ENCODE data around the gene UBR7. TPM values are rescaled to one million over a fixed set of nuclear protein-coding genes. Genes with fewer than 3 reads are reported as not detected.

UBR7 gene
- total and polyA plus RNA-seq, 2 experiments from 2014 or later: 12.4 to 45.3 TPM

DNA sequence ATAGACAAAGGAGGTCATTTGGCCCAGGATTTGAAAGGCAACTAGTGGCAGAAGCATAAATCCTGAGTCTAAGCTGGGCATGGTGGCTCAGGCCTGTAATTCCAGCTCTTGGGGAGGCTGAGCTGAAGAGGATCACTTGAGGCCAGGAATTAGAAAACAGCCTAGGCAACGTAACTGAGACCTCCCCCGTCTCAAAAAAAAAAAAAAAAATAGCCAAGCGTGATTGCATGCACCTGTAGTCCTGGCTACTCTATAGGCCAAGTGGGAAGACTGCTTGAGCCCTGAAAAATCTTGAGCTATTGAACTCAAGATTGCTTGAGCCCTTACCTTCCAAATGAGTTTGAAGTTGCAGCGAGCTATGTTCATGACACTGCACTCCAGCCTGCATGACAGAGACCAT is 8.0 kb upstream of the UBR7 start:
- TF ChIP-seq NANOG (IDR thresholded peaks at IDR 0.05; ENCODE audit: borderline replicate concordance) (no peak), ZNF114 (CRISPR knock-in tag; IDR thresholded peaks at IDR 0.05) (no peak), ZNF331 (CRISPR knock-in tag; IDR thresholded peaks at IDR 0.05; ENCODE audit: low read depth) (no peak), EZH2phosphoT487 (IDR thresholded peaks at IDR 0.05; ENCODE audit: unreplicated experiment) (no peak), CREB1 (CRISPR knock-in tag; IDR thresholded peaks at IDR 0.05; ENCODE audit: low read depth) (no peak), EZH2 (IDR thresholded peaks at IDR 0.05; ENCODE audit: low read depth, unreplicated experiment) (no peak), STAT1 (IDR thresholded peaks at IDR 0.05; ENCODE audit: unreplicated experiment) (no peak), JUNB (IDR thresholded peaks at IDR 0.05; ENCODE audit: unreplicated experiment) (no peak), POLR2AphosphoS5 (IDR thresholded peaks at IDR 0.05; ENCODE audit: low read depth) (no peak)
- TF ChIP-seq, protein P1, sequence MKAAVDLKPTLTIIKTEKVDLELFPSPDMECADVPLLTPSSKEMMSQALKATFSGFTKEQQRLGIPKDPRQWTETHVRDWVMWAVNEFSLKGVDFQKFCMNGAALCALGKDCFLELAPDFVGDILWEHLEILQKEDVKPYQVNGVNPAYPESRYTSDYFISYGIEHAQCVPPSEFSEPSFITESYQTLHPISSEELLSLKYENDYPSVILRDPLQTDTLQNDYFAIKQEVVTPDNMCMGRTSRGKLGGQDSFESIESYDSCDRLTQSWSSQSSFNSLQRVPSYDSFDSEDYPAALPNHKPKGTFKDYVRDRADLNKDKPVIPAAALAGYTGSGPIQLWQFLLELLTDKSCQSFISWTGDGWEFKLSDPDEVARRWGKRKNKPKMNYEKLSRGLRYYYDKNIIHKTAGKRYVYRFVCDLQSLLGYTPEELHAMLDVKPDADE (IDR thresholded peaks at IDR 0.05): no peak
- TF ChIP-seq, protein P2, sequence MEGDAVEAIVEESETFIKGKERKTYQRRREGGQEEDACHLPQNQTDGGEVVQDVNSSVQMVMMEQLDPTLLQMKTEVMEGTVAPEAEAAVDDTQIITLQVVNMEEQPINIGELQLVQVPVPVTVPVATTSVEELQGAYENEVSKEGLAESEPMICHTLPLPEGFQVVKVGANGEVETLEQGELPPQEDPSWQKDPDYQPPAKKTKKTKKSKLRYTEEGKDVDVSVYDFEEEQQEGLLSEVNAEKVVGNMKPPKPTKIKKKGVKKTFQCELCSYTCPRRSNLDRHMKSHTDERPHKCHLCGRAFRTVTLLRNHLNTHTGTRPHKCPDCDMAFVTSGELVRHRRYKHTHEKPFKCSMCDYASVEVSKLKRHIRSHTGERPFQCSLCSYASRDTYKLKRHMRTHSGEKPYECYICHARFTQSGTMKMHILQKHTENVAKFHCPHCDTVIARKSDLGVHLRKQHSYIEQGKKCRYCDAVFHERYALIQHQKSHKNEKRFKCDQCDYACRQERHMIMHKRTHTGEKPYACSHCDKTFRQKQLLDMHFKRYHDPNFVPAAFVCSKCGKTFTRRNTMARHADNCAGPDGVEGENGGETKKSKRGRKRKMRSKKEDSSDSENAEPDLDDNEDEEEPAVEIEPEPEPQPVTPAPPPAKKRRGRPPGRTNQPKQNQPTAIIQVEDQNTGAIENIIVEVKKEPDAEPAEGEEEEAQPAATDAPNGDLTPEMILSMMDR (conservative IDR thresholded peaks at IDR 0.05; ENCODE audit: low read depth in 2 of 2): no peak
- TF ChIP-seq, protein P3, sequence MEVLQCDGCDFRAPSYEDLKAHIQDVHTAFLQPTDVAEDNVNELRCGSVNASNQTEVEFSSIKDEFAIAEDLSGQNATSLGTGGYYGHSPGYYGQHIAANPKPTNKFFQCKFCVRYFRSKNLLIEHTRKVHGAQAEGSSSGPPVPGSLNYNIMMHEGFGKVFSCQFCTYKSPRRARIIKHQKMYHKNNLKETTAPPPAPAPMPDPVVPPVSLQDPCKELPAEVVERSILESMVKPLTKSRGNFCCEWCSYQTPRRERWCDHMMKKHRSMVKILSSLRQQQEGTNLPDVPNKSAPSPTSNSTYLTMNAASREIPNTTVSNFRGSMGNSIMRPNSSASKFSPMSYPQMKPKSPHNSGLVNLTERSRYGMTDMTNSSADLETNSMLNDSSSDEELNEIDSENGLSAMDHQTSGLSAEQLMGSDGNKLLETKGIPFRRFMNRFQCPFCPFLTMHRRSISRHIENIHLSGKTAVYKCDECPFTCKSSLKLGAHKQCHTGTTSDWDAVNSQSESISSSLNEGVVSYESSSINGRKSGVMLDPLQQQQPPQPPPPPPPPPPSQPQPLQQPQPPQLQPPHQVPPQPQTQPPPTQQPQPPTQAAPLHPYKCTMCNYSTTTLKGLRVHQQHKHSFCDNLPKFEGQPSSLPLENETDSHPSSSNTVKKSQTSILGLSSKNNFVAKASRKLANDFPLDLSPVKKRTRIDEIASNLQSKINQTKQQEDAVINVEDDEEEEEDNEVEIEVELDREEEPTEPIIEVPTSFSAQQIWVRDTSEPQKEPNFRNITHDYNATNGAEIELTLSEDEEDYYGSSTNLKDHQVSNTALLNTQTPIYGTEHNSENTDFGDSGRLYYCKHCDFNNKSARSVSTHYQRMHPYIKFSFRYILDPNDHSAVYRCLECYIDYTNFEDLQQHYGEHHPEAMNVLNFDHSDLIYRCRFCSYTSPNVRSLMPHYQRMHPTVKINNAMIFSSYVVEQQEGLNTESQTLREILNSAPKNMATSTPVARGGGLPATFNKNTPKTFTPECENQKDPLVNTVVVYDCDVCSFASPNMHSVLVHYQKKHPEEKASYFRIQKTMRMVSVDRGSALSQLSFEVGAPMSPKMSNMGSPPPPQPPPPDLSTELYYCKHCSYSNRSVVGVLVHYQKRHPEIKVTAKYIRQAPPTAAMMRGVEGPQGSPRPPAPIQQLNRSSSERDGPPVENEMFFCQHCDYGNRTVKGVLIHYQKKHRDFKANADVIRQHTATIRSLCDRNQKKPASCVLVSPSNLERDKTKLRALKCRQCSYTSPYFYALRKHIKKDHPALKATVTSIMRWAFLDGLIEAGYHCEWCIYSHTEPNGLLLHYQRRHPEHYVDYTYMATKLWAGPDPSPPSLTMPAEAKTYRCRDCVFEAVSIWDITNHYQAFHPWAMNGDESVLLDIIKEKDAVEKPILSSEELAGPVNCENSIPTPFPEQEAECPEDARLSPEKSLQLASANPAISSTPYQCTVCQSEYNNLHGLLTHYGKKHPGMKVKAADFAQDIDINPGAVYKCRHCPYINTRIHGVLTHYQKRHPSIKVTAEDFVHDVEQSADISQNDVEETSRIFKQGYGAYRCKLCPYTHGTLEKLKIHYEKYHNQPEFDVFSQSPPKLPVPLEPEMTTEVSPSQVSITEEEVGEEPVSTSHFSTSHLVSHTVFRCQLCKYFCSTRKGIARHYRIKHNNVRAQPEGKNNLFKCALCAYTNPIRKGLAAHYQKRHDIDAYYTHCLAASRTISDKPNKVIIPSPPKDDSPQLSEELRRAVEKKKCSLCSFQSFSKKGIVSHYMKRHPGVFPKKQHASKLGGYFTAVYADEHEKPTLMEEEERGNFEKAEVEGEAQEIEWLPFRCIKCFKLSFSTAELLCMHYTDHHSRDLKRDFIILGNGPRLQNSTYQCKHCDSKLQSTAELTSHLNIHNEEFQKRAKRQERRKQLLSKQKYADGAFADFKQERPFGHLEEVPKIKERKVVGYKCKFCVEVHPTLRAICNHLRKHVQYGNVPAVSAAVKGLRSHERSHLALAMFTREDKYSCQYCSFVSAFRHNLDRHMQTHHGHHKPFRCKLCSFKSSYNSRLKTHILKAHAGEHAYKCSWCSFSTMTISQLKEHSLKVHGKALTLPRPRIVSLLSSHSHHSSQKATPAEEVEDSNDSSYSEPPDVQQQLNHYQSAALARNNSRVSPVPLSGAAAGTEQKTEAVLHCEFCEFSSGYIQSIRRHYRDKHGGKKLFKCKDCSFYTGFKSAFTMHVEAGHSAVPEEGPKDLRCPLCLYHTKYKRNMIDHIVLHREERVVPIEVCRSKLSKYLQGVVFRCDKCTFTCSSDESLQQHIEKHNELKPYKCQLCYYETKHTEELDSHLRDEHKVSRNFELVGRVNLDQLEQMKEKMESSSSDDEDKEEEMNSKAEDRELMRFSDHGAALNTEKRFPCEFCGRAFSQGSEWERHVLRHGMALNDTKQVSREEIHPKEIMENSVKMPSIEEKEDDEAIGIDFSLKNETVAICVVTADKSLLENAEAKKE (CRISPR knock-in tag; IDR thresholded peaks at IDR 0.05): no peak
- TF ChIP-seq, protein P4, sequence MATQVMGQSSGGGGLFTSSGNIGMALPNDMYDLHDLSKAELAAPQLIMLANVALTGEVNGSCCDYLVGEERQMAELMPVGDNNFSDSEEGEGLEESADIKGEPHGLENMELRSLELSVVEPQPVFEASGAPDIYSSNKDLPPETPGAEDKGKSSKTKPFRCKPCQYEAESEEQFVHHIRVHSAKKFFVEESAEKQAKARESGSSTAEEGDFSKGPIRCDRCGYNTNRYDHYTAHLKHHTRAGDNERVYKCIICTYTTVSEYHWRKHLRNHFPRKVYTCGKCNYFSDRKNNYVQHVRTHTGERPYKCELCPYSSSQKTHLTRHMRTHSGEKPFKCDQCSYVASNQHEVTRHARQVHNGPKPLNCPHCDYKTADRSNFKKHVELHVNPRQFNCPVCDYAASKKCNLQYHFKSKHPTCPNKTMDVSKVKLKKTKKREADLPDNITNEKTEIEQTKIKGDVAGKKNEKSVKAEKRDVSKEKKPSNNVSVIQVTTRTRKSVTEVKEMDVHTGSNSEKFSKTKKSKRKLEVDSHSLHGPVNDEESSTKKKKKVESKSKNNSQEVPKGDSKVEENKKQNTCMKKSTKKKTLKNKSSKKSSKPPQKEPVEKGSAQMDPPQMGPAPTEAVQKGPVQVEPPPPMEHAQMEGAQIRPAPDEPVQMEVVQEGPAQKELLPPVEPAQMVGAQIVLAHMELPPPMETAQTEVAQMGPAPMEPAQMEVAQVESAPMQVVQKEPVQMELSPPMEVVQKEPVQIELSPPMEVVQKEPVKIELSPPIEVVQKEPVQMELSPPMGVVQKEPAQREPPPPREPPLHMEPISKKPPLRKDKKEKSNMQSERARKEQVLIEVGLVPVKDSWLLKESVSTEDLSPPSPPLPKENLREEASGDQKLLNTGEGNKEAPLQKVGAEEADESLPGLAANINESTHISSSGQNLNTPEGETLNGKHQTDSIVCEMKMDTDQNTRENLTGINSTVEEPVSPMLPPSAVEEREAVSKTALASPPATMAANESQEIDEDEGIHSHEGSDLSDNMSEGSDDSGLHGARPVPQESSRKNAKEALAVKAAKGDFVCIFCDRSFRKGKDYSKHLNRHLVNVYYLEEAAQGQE (IDR thresholded peaks at IDR 0.05; ENCODE audit: unreplicated experiment): no peak
- no peak overlapping the region for H2AFZ ChIP-seq
- no peaks in the 10 kb centered on the region for H3K9me2 ChIP-seq (ENCODE audit: insufficient read depth)
- H3K4me2 ChIP-seq: no peak overlapping the region
- no peaks in the 10 kb centered on the region for H3K27me3 ChIP-seq (ENCODE audit: insufficient read depth)
- no peak for DNase-seq (ENCODE audit: low spot score)
- Mint-ChIP-seq H3K36me3 (ENCODE audit: low read depth) (no peaks in the 10 kb centered on the region), H3K9me3 (no peaks in the 10 kb centered on the region), H3K4me3 (no peak overlapping the region), H3K27me3 (ENCODE audit: insufficient read depth, low read depth, poor library complexity) (no peaks in the 10 kb centered on the region), H3K27ac (no peak overlapping the region), H3K4me1 (no peaks in the 10 kb centered on the region)
- H3K79me2 ChIP-seq (replicated peaks; ENCODE audit: insufficient read depth): no peaks in the 10 kb centered on the region
- no peaks in the 10 kb centered on the region for H3K4me1 ChIP-seq (ENCODE audit: insufficient read depth)
- H3K36me3 ChIP-seq (ENCODE audit: insufficient read depth): no peaks in the 10 kb centered on the region
- H3F3A ChIP-seq (replicated peaks; ENCODE audit: low read depth): no peaks in the 10 kb centered on the region
- ATAC-seq: no peak
- no peak overlapping the region for H3K4me3 ChIP-seq
- H3K27ac ChIP-seq (ENCODE audit: low read depth): no peak overlapping the region
- H4K20me1 ChIP-seq (replicated peaks; ENCODE audit: insufficient read depth): no peaks in the 10 kb centered on the region

All from GM23338 (cell line).